K562 (cell line): ENCODE measurements around the gene PLXNB1. TPM values are rescaled to one million over a fixed set of nuclear protein-coding genes. Genes with fewer than 3 reads are reported as not detected.

ENCODE experiments used
- ATAC-seq: fragments of 200-7000 bp; cut with Tn5 transposase; 3 replicates; pipeline ENCODE4 v1.9.1; 2020; ENCODE audit warnings: moderate library complexity
- BruUV-seq: library from RNA; stranded (reverse); fragments of 400-500 nt; replicated peaks from 2 replicates; lab custom pipeline; 2021; lab: Mats Ljungman, UMichigan
- CTCF ChIA-PET: fragments of 300-600 bp; formaldehyde crosslinking; extraction: SDS; loops from one replicate; lab custom pipeline; 2021; ENCODE audit warnings: low intra/inter-chr PET ratio; lab: Yijun Ruan, JAX
- POLR2A ChIA-PET: fragments of 300-600, 350-650 bp; sonication (Branson Sonifier 250); formaldehyde crosslinking; extraction: SDS; loops from one replicate; lab custom pipeline; 2021; ENCODE audit warnings: antibody characterized with exemption, inconsistent platforms; lab: Yijun Ruan, JAX
- DNase-seq, 4 experiments: peaks; one replicate each; pipeline versions ENCODE4 v3.0.0 to v3.0.0-alpha.2; 2011 to 2018; ENCODE audit warnings: low spot score in 3 of 4, mixed read lengths in 3 of 4; ENCODE audit errors: extremely low read depth in 1 of 4
- FAIRE-seq: peaks from 2 replicates; lab custom pipeline; 2011; peaks lifted over from hg19 to GRCh38; lab: Jason Lieb, UNC
- H2AFZ ChIP-seq: 2 replicates; pipeline ENCODE4 v1.6.0; 2011; ENCODE audit warnings: low read depth, low read length, control low read depth, inconsistent platforms
- H3K27ac ChIP-seq: fragments of 200-600 bp; 3 replicates; pipeline ENCODE4 v1.8.0; 2011; ENCODE audit warnings: low read depth, mild to moderate bottlenecking, control low read depth, inconsistent platforms, low read length, moderate library complexity, mixed read lengths; ENCODE audit errors: extremely low read depth
- H3K27me3 ChIP-seq, 2 experiments: fragments of 300-600 bp in 1 of 2; 2 replicates in 1 of 2; 3 replicates in 1 of 2; pipeline versions ENCODE4 v1.6.0 to v1.8.0; 2011; ENCODE audit warnings: inconsistent platforms in 2 of 2, low read length in 2 of 2, mild to moderate bottlenecking in 1 of 2, mixed read lengths in 1 of 2, moderate library complexity in 1 of 2; ENCODE audit not compliant: control insufficient read depth in 2 of 2, insufficient read depth in 2 of 2
- H3K36me3 ChIP-seq: fragments of 300-600 bp; 3 replicates; pipeline ENCODE4 v1.8.0; 2011; ENCODE audit warnings: mild to moderate bottlenecking, low read length, inconsistent platforms; ENCODE audit not compliant: control insufficient read depth, insufficient read depth
- H3K4me1 ChIP-seq, 2 experiments: fragments of 200-600 bp in 1 of 2; replicated peaks in 1 of 2; 2 replicates in 1 of 2; 3 replicates in 1 of 2; pipeline versions ENCODE4 v1.5.1 to v1.8.0; 2011; ENCODE audit warnings: inconsistent platforms in 2 of 2, low read length in 2 of 2, mild to moderate bottlenecking in 1 of 2, mixed read lengths in 1 of 2, moderate library complexity in 1 of 2; ENCODE audit not compliant: control insufficient read depth in 2 of 2, insufficient read depth in 2 of 2
- H3K4me2 ChIP-seq: 2 replicates; pipeline ENCODE4 v1.6.1; 2011; ENCODE audit warnings: low read length, control low read depth, inconsistent platforms, mixed read lengths; ENCODE audit not compliant: insufficient read depth
- H3K4me3 ChIP-seq: fragments of 200-600 bp; sonication (generic), shearing (Covaris generic); 2 replicates; pipeline ENCODE4 v1.5.1; 2016; ENCODE audit warnings: control low read depth, inconsistent platforms
- H3K79me2 ChIP-seq: fragments of 200-600 bp; 3 replicates; pipeline ENCODE4 v1.8.0; 2011; ENCODE audit warnings: low read length, inconsistent platforms; ENCODE audit not compliant: control insufficient read depth, insufficient read depth
- H3K9ac ChIP-seq, 2 experiments: 2 replicates each; pipeline versions ENCODE4 v1.6.0 to v1.6.1; 2011; ENCODE audit warnings: low read depth in 2 of 2, low read length in 2 of 2, control low read depth in 1 of 2, inconsistent platforms in 1 of 2, mild to moderate bottlenecking in 1 of 2, mixed read lengths in 1 of 2; ENCODE audit not compliant: insufficient read depth in 1 of 2
- H3K9me1 ChIP-seq: one replicate; pipeline ENCODE4 v1.6.0; 2011; ENCODE audit warnings: inconsistent platforms, mild to moderate bottlenecking, low read length, moderate library complexity; ENCODE audit not compliant: control insufficient read depth, insufficient read depth
- H3K9me3 ChIP-seq: replicated peaks from 2 replicates; pipeline ENCODE4 v1.5.1; 2011; ENCODE audit warnings: low read depth, low read length, inconsistent platforms; ENCODE audit not compliant: control insufficient read depth, insufficient read depth
- H4K20me1 ChIP-seq: replicated peaks from 2 replicates; pipeline ENCODE4 v1.6.1; 2011; ENCODE audit warnings: low read length, inconsistent platforms, mixed read lengths; ENCODE audit not compliant: control insufficient read depth, insufficient read depth
- BCLAF1 ChIP-seq, 2 experiments: fragments of 450-650 bp in 1 of 2; IDR thresholded peaks; 2 replicates each; pipeline ENCODE4 v1.6.1; 2011 to 2017; ENCODE audit warnings: low read depth in 2 of 2, antibody characterized with exemption in 1 of 2, borderline replicate concordance in 1 of 2, low read length in 1 of 2, mild to moderate bottlenecking in 1 of 2, mixed read lengths in 1 of 2; ENCODE audit not compliant: control insufficient read depth in 1 of 2
- CLOCK ChIP-seq: fragments of 250-450 bp; sonication (Bioruptor Pico); IDR thresholded peaks from 2 replicates; pipeline ENCODE4 v1.4.0; 2020; ENCODE audit warnings: mild to moderate bottlenecking, moderate library complexity, borderline replicate concordance
- NCOA6 ChIP-seq: fragments of 450-650 bp; IDR thresholded peaks from 2 replicates; pipeline ENCODE4 v1.6.1; 2017; ENCODE audit warnings: mild to moderate bottlenecking
- STAT5A ChIP-seq: IDR thresholded peaks from 2 replicates; pipeline ENCODE4 v1.6.1; 2012; ENCODE audit warnings: low read length, inconsistent platforms, borderline replicate concordance
- TEAD4 ChIP-seq, 2 experiments: sonication (generic) in 1 of 2; formaldehyde crosslinking in 1 of 2; IDR thresholded peaks; 2 replicates each; pipeline versions ENCODE4 v1.6.1 to v1.8.0; 2012 to 2022; ENCODE audit warnings: borderline replicate concordance in 1 of 2, inconsistent platforms in 1 of 2, low read length in 1 of 2, mild to moderate bottlenecking in 1 of 2, missing genetic modification reagents in 1 of 2
- WGBS: fragments of 100-300 bp; shearing (Covaris generic); methylation state at CpG from one replicate; pipeline ENCODE4 v1.1.6; 2016; ENCODE audit warnings: low coverage, mixed read lengths; ENCODE audit not compliant: insufficient coverage; ENCODE audit errors: missing lambda C conversion rate; 5-methylcytosine and 5-hydroxymethylcytosine counted together
- in situ Hi-C: fragments of 300-500 bp; cut with MboI; formaldehyde crosslinking; loops from 4 replicates; pipeline ENCODE4 v1.15.0; 2018; ENCODE audit warnings: inconsistent platforms, mixed read lengths
- intact Hi-C: fragments of 100-400 bp; cut with micrococcal nuclease; formaldehyde crosslinking; loops from 2 replicates; pipeline ENCODE4 v1.14.2; 2022
- polyA plus RNA-seq, 8 experiments: library from polyadenylated mRNA; depleted of rRNA in 4 of 8; stranded (reverse) in 5 of 8; unstranded in 3 of 8; fragments of >200 nt; fragmentation: Nextera tagmentation in 2 of 8; fragmentation: Illumina TruSeq in 1 of 8; extraction: Ambion mirVana in 2 of 8; extraction: Trizol in 1 of 8; gene quantifications; 2 replicates each; pipeline versions ENCODE4 v1.2.1 to v1.2.3, GENCODE V29; 2011 to 2014; ENCODE audit warnings: inconsistent platforms in 1 of 8, missing spikeins in 1 of 8
- total RNA-seq, 7 experiments: library from RNA; depleted of rRNA in 6 of 7; stranded (reverse); fragments of >200 nt in 6 of 7; fragmentation: Illumina TruSeq in 2 of 7; extraction: Trizol in 2 of 7; gene quantifications; 2 replicates each; pipeline versions ENCODE4 v1.2.1 to v1.2.3, GENCODE V29; 2011 to 2021; ENCODE audit warnings: low replicate concordance in 1 of 7

PLXNB1 gene
- total and polyA plus RNA-seq, 9 of the 15 experiments (the other 6 are each of a cell fraction or from before 2014, with no cell fraction given) = 0.17 to 17.4 (median 6.0) TPM

GRCh38 chr3:48416546-48416945 is 13.3 kb downstream of the PLXNB1 start:
- no peaks in the 10 kb centered on the region for H3K27me3 ChIP-seq
- FAIRE-seq (no peak), ATAC-seq (no peak), DNase-seq (no peak)
- H3K9me3 ChIP-seq = no peaks in the 10 kb centered on the region
- WGBS = 48% methylated on average over 4 of the region's 4 CpGs
- H3K9me1 ChIP-seq = no peaks in the 10 kb centered on the region
- intact Hi-C loops (no loop called here), in situ Hi-C loops (no loop called here)
- no peaks in the 10 kb centered on the region for H4K20me1 ChIP-seq
- no peaks in the 10 kb centered on the region for H3K79me2 ChIP-seq
- H3K4me3 ChIP-seq = no peak overlapping the region
- no TSS peak for BruUV-seq
- ChIA-PET CTCF (no interaction called here), POLR2A (interaction anchor here (0.7 to 1.0 kb wide), 2 partner anchors 10 to 20 kb away, joined by 3 to 4 read pairs; no protein-coding TSS in a partner anchor)
- no peaks in the 10 kb centered on the region for H3K36me3 ChIP-seq
- no peak overlapping the region for H3K4me2 ChIP-seq
- peaks cover 0 to 5% of the 10 kb centered on the region in 2 experiments; a peak in 2 of 5 replicates for H3K4me1 ChIP-seq
- no peak overlapping the region for H3K27ac ChIP-seq
- H2AFZ ChIP-seq = no peak overlapping the region
- no peak overlapping the region for H3K9ac ChIP-seq
- TF ChIP-seq NCOA6 (no peak), BCLAF1 (IDR thresholded peaks at IDR 0.05; ENCODE audit: borderline replicate concordance in 1 of 2, control insufficient read depth in 1 of 2, low read depth in 2 of 2, low read length in 1 of 2) (no peak), STAT5A (no peak), CLOCK (no peak), TEAD4 (IDR thresholded peaks at IDR 0.05; ENCODE audit: low read length) (no peak), TEAD4 (CRISPR knock-in tag; IDR thresholded peaks at IDR 0.05; ENCODE audit: borderline replicate concordance) (no peak)
